Caco-2 (cell line): Measurements from ENCODE around the gene TLE1. TPM values are rescaled to one million over a fixed set of nuclear protein-coding genes. Genes with fewer than 3 reads are reported as not detected.

Source experiments
- BruUV-seq: library from RNA; stranded (reverse); fragments of 400-500 nt; replicated peaks from 2 replicates; lab custom pipeline; 2021; lab: Mats Ljungman, UMichigan
- CTCF ChIA-PET: fragments of 300-600 bp; sonication (Branson Sonifier 250); formaldehyde crosslinking; loops from one replicate; lab custom pipeline; 2022; ENCODE audit warnings: antibody characterized with exemption; lab: Charles Lee
- POLR2A ChIA-PET: fragments of 300-600 bp; sonication (Branson Sonifier 250); formaldehyde crosslinking; loops from one replicate; lab custom pipeline; 2022; ENCODE audit warnings: antibody characterized with exemption; lab: Charles Lee
- DNase-seq, 2 experiments: peaks; one replicate each; pipeline versions ENCODE4 v3.0.0 to v3.0.0-alpha.2; 2020 to 2022
- H3K27me3 ChIP-seq: replicated peaks from 2 replicates; pipeline ENCODE4 v1.6.0; 2011; ENCODE audit warnings: low read length; ENCODE audit not compliant: control insufficient read depth, insufficient read depth
- H3K36me3 ChIP-seq: 2 replicates; pipeline ENCODE4 v1.5.1; 2011; ENCODE audit warnings: low read length; ENCODE audit not compliant: control insufficient read depth, insufficient read depth
- H3K4me1 ChIP-seq: fragments of 250-450 bp; sonication (Bioruptor Pico); 2 replicates; pipeline ENCODE4 v1.5.1; 2020; ENCODE audit warnings: mild to moderate bottlenecking
- H3K4me3 ChIP-seq: 2 replicates; pipeline ENCODE4 v1.5.1; 2011; ENCODE audit warnings: low read depth, mild to moderate bottlenecking, control low read depth, low read length
- H3K9me3 ChIP-seq: fragments of 250-450 bp; sonication (Bioruptor Pico); 2 replicates; pipeline ENCODE4 v1.5.1; 2020; ENCODE audit warnings: mild to moderate bottlenecking, moderate library complexity
- H3K27ac Mint-ChIP-seq: one replicate; pipeline ENCODE4 v1.8.0; 2022; ENCODE audit warnings: mixed read lengths; ENCODE audit not compliant: unreplicated experiment
- H3K27me3 Mint-ChIP-seq: one replicate; pipeline ENCODE4 v1.8.0; 2022; ENCODE audit warnings: mixed read lengths; ENCODE audit not compliant: insufficient read depth, unreplicated experiment
- H3K36me3 Mint-ChIP-seq: one replicate; pipeline ENCODE4 v1.8.0; 2022; ENCODE audit warnings: mild to moderate bottlenecking, mixed read lengths; ENCODE audit not compliant: insufficient read depth, unreplicated experiment
- H3K4me1 Mint-ChIP-seq: one replicate; pipeline ENCODE4 v1.8.0; 2022; ENCODE audit warnings: low read depth, mixed read lengths; ENCODE audit not compliant: unreplicated experiment
- H3K4me3 Mint-ChIP-seq: one replicate; pipeline ENCODE4 v1.8.0; 2022; ENCODE audit warnings: mild to moderate bottlenecking, moderate library complexity, mixed read lengths; ENCODE audit not compliant: unreplicated experiment
- H3K9me3 Mint-ChIP-seq: one replicate; pipeline ENCODE4 v1.8.0; 2022; ENCODE audit warnings: mixed read lengths; ENCODE audit not compliant: unreplicated experiment
- CTCF ChIP-seq, 2 experiments: fragments of 200-600 bp in 1 of 2; IDR thresholded peaks; 1 replicate in 1 of 2; 2 replicates in 1 of 2; pipeline versions ENCODE4 v1.5.1 to v1.8.0; 2011 to 2022; ENCODE audit warnings: antibody characterized with exemption in 1 of 2, control low read depth in 1 of 2, inconsistent platforms in 1 of 2, low read depth in 1 of 2, low read length in 1 of 2, mild to moderate bottlenecking in 1 of 2, moderate library complexity in 1 of 2; ENCODE audit not compliant: insufficient read depth in 1 of 2, severe bottlenecking in 1 of 2, unreplicated experiment in 1 of 2
- intact Hi-C: fragments of 100-400 bp; cut with micrococcal nuclease; formaldehyde crosslinking; loops from one replicate; pipeline ENCODE4 v1.10.0; 2022; ENCODE audit not compliant: unreplicated experiment
- total RNA-seq: library from RNA; stranded (reverse); gene quantifications from 2 replicates; pipeline ENCODE4 v1.2.3, GENCODE V29; 2022

The TLE1 gene
- total RNA-seq, 1 experiment from 2014 or later = 18.3 TPM

GRCh38 chr9:81631218-81631745, 58.1 kb downstream of the TLE1 start:
- no TSS peak for BruUV-seq
- H3K4me1 Mint-ChIP-seq = no peaks in the 10 kb centered on the region
- intact Hi-C loops = loop anchor here (5.0 kb wide), 2 partner anchors 56 to 94 kb away; partner anchors contain the start of gene TLE1

GRCh38 chr9:81629440-81629839, 59.9 kb downstream of the TLE1 start:
- no peak for TF ChIP-seq CTCF (IDR thresholded peaks at IDR 0.05; ENCODE audit: insufficient read depth in 1 of 2, low read depth in 1 of 2, low read length in 1 of 2, severe bottlenecking in 1 of 2, unreplicated experiment in 1 of 2)
- H3K4me1 ChIP-seq = no peaks in the 10 kb centered on the region
- Mint-ChIP-seq H3K4me3 (no peak overlapping the region), H3K36me3 (peaks cover 6% of the 10 kb centered on the region), H3K27me3 (no peaks in the 10 kb centered on the region), H3K27ac (no peak overlapping the region), H3K4me1 (no peaks in the 10 kb centered on the region), H3K9me3 (no peaks in the 10 kb centered on the region)
- no peaks in the 10 kb centered on the region for H3K27me3 ChIP-seq
- no TSS peak for BruUV-seq
- ChIA-PET POLR2A (no interaction called here), CTCF (no interaction called here)
- intact Hi-C loops = loop anchor here (1.0 to 5.0 kb wide), 2 partner anchors 28 to 42 kb away; no protein-coding TSS in a partner anchor
- H3K9me3 ChIP-seq = no peaks in the 10 kb centered on the region
- DNase-seq = no peak
- H3K36me3 ChIP-seq = no peaks in the 10 kb centered on the region
- no peak overlapping the region for H3K4me3 ChIP-seq

More at GRCh38 chr9:81631218-81631745, 58.1 kb downstream of the TLE1 start:
- H3K4me1 ChIP-seq = no peaks in the 10 kb centered on the region
- no peak for TF ChIP-seq CTCF (IDR thresholded peaks at IDR 0.05; ENCODE audit: insufficient read depth in 1 of 2, low read depth in 1 of 2, low read length in 1 of 2, severe bottlenecking in 1 of 2, unreplicated experiment in 1 of 2)
- Mint-ChIP-seq H3K4me3 (no peak overlapping the region), H3K36me3 (peaks cover 6% of the 10 kb centered on the region), H3K27ac (no peak overlapping the region), H3K9me3 (no peaks in the 10 kb centered on the region), H3K27me3 (no peaks in the 10 kb centered on the region)
- H3K36me3 ChIP-seq = no peaks in the 10 kb centered on the region
- no peak overlapping the region for H3K4me3 ChIP-seq
- H3K27me3 ChIP-seq = no peaks in the 10 kb centered on the region
- ChIA-PET POLR2A (no interaction called here), CTCF (no interaction called here)
- no peak for DNase-seq
- H3K9me3 ChIP-seq = no peaks in the 10 kb centered on the region

GRCh38 chr9:81628897-81629296, 60.5 kb downstream of the TLE1 start:
- CTCF ChIA-PET = no interaction called here
- POLR2A ChIA-PET = no interaction called here
- BruUV-seq = no TSS peak
- Histone ChIP-seq H3K4me3 (no peak overlapping the region), H3K4me1 (no peaks in the 10 kb centered on the region), H3K36me3 (no peaks in the 10 kb centered on the region), H3K9me3 (no peaks in the 10 kb centered on the region), H3K27me3 (no peaks in the 10 kb centered on the region)
- intact Hi-C loops = loop anchor here (1.0 to 5.0 kb wide), 2 partner anchors 28 to 42 kb away; no protein-coding TSS in a partner anchor
- no peaks in the 10 kb centered on the region for H3K27me3 Mint-ChIP-seq
- H3K36me3 Mint-ChIP-seq = peaks cover 9% of the 10 kb centered on the region
- H3K27ac Mint-ChIP-seq = no peak overlapping the region
- no peak overlapping the region for H3K4me3 Mint-ChIP-seq
- TF ChIP-seq CTCF (IDR thresholded peaks at IDR 0.05; ENCODE audit: insufficient read depth in 1 of 2, low read depth in 1 of 2, low read length in 1 of 2, severe bottlenecking in 1 of 2, unreplicated experiment in 1 of 2) = no peak
- no peaks in the 10 kb centered on the region for H3K9me3 Mint-ChIP-seq
- peak in 1 of 2 experiments; percentile 1 for DNase-seq
- H3K4me1 Mint-ChIP-seq = no peaks in the 10 kb centered on the region
